Bone marrow (tissue), 2 donors: ENCODE measurements around the gene TFE3.
"Not testable (repeated sequence)": the region's sequence is repeated elsewhere in the genome, so short reads cannot be mapped to it uniquely, and the experiment has no call there.

Experiments
- DNase-seq, 2 donors: peaks; one replicate each; lab custom pipeline; 2025; lab: John Stamatoyannopoulos, UW

Gene TFE3

GRCh38 chrX:49000636-49001035, 42.5 kb downstream of the TFE3 start:
- no peak for DNase-seq

- DNase-seq, result no peak
These were observed 44.1 kb downstream of the TFE3 start for GRCh38 chrX:48999030-48999429.

DNA sequence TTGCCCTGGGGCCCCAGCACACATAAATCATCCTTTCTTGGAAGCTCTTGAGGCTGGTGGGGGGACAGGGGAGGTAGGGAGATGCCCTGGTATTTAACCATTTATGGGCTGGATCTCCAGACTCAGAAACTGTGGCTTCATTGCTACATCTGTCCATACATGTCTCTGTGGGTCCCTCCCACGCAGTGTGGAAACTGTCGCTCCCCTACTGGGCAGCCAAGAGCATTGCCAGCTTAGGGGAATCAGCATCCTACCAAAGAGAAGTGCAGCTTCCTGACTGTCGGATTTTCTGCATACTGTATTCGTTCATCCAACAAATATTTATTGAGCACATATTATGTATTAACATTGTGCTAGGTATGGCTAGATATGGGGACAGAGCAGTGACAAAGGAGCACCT, 44.8 kb downstream of the TFE3 start:
- DNase-seq, result no peak

GRCh38 chrX:48997865-48998264, 45.3 kb downstream of the TFE3 start:
- DNase-seq, result no peak

DNA sequence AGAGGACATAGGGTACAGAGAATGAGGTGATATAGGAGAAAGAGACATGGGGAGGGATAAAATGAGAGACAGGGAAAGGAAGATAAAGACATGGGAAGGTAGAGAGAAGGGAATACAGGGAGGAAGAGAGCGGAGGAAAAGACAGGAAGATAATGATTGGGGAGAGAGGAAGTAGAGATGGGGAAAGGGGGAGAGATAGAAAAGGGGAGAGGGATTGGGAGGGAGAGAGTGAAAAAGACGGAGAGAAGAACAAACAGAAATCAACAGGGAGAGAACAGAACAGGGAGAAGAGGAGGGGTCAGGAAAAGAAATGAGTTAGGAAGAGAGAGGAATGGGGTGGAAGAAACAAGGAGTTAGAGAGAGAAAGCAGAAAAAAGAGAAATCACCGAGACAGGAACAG, 45.7 kb downstream of the TFE3 start:
- DNase-seq, result no peak

GRCh38 chrX:48996969-48997368, 46.2 kb downstream of the TFE3 start:
- no peak for DNase-seq

DNA sequence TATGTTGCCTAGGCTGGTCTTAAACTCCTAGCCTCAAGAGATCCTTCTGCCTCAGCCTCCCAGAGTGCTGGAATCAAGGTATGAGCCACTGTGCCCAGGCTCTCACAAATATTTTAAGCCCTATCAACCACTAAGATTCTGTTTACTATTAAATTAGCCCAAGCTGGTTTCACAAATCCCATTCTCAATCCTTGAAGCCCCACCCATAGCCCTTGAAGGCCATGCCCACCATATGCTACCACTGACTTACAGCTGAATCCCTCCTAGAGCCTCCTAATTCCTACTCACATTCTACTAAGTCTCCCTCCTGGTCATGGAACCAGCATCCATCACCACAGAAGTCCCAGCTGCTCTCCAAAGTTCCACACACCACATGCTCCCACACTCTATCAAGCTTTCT, 50.8 kb downstream of the TFE3 start:
- DNase-seq, result no peak

DNA sequence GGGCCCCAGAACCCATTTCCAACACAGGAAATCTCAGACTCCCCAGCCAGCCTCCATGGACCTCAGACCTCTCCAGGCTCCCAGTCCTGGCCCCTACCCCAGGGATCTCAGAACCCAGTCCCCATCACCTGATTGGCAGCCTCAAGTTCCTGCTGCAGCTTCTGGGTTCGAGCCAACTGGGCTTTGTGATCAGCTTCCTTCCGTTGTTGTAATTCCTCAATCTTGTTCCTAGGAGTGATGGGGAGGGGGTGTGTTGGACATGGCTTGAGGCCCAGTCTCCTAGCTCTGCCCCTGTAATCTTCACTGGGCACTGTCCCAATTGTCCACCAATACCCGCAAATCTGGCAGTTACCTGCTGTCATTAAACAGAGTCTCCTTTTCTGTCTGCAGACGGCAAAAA, 53.7 kb downstream of the TFE3 start:
- no peak for DNase-seq

- no peak for DNase-seq
These were observed 59.3 kb downstream of the TFE3 start for GRCh38 chrX:48983896-48984295.

- no peak for DNase-seq
These were observed 60.1 kb downstream of the TFE3 start for GRCh38 chrX:48983081-48983480.

GRCh38 chrX:48981178-48981577, 62.0 kb downstream of the TFE3 start:
- no peak for DNase-seq

DNA sequence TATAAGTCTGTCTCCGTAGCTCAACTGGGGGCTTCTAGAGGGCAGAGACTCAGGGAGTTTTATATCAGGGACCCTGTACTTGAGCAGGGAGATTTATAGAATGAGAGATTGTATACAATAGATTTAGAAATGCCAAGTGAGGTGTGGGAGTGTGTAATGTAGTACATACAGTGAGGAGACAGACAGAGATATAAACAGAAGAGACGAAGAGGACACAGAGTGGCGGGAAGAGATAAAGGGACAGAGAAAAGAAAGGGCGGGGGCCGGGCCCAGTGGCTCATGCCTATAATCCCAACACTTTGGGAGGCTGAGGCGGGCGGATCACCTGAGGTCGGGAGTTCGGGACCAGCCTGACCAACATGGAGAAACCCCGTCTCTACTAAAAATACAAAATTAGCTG, 62.8 kb downstream of the TFE3 start:
- DNase-seq, result not testable (repeated sequence)
